ENCODE data around the gene USP33.
"Not testable (repeated sequence)": the region's sequence is repeated elsewhere in the genome, so short reads cannot be mapped to it uniquely, and the experiment has no call there.

GRCh38 chr1:77699673-77700072 lies 60.0 kb downstream of the USP33 start:
- not testable (repeated sequence) for TF ChIP-seq ZNF274 (IDR thresholded peaks at IDR 0.05; ENCODE audit: low read depth, low read length); SUZ12 (IDR thresholded peaks at IDR 0.05; ENCODE audit: extremely low read depth, insufficient read depth, insufficient read length); YY1 (IDR thresholded peaks at IDR 0.05; ENCODE audit: insufficient read depth, insufficient read length)
